Measurements from ENCODE around the gene ZNF687. TPM values are rescaled to one million over a fixed set of nuclear protein-coding genes. Genes with fewer than 3 reads are reported as not detected.
"Not testable (repeated sequence)": the region's sequence is repeated elsewhere in the genome, so short reads cannot be mapped to it uniquely, and the experiment has no call there.

The ZNF687 gene
- total RNA-seq, 1 experiment from 2014 or later = 23.9 TPM

DNA sequence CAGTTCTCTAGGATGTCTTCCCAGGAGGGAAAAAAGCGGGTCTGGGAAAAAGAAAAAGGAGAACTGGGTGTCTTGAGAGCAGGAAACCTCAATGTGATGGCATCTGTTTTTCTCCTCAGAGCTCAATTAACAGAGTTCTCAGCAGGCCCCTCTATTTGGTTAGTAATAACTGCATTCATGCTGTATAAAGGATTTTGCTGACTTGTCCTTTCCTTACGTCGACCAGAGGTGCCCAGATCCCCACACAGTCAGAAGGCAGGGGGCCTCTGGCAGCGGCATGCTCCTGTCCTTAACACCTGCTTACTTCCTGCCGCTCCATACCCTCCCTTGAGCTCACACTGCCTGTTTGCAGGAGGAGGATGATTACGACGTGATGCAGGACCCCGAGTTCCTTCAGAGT lies 15.3 kb upstream of the ZNF687 start:
- H3K36me3 Mint-ChIP-seq (ENCODE audit: insufficient read depth, unreplicated experiment) = peaks cover 78% of the 10 kb centered on the region
- POLR2A ChIA-PET = no interaction called here
- BruUV-seq (replicated peaks) = no TSS peak

GRCh38 chr1:151267760-151268159 lies 14.3 kb upstream of the ZNF687 start:
- H3K27ac Mint-ChIP-seq (ENCODE audit: unreplicated experiment) = no peak overlapping the region
- peaks cover 7% of the 10 kb centered on the region for H3K4me1 Mint-ChIP-seq (ENCODE audit: low read depth, unreplicated experiment)
- POLR2A ChIA-PET = no interaction called here
- Histone ChIP-seq H3K36me3 (ENCODE audit: control insufficient read depth, insufficient read depth, low read length) (no peaks in the 10 kb centered on the region; the same call in none of the 2 replicates), H3K9me3 (no peaks in the 10 kb centered on the region), H3K4me3 (ENCODE audit: low read depth, low read length) (no peak overlapping the region), H3K4me1 (peaks cover 7% of the 10 kb centered on the region; the same call in 1 of the 2 replicates), H3K27me3 (replicated peaks; ENCODE audit: control insufficient read depth, insufficient read depth, low read length) (no peaks in the 10 kb centered on the region)
- BruUV-seq (replicated peaks) = no TSS peak
- intact Hi-C loops (cut with micrococcal nuclease; ENCODE audit: unreplicated experiment) = no loop called here
- CTCF ChIA-PET = interaction anchor here (0.6 kb wide), 1 partner anchor 33 kb away, joined by 3 read pairs; no protein-coding TSS in a partner anchor
- DNase-seq = no peak
- H3K9me3 Mint-ChIP-seq (ENCODE audit: unreplicated experiment) = no peaks in the 10 kb centered on the region
- no peaks in the 10 kb centered on the region for H3K27me3 Mint-ChIP-seq (ENCODE audit: insufficient read depth, unreplicated experiment)
- no peak for TF ChIP-seq CTCF (IDR thresholded peaks at IDR 0.05; ENCODE audit: insufficient read depth in 1 of 2, low read depth in 1 of 2, low read length in 1 of 2, severe bottlenecking in 1 of 2, unreplicated experiment in 1 of 2)
- no peak overlapping the region for H3K4me3 Mint-ChIP-seq (ENCODE audit: unreplicated experiment)
- H3K36me3 Mint-ChIP-seq (ENCODE audit: insufficient read depth, unreplicated experiment) = peaks cover 75% of the 10 kb centered on the region

More for the DNA sequence above, 15.3 kb upstream of the ZNF687 start:
- no peaks in the 10 kb centered on the region for H3K27me3 Mint-ChIP-seq (ENCODE audit: insufficient read depth, unreplicated experiment)
- H3K4me3 Mint-ChIP-seq (ENCODE audit: unreplicated experiment) = no peak overlapping the region
- H3K4me3 ChIP-seq (ENCODE audit: low read depth, low read length) = no peak overlapping the region
- H3K9me3 ChIP-seq = no peaks in the 10 kb centered on the region
- H3K4me1 ChIP-seq = peaks cover 7% of the 10 kb centered on the region; the same call in 1 of the 2 replicates
- H3K36me3 ChIP-seq (ENCODE audit: control insufficient read depth, insufficient read depth, low read length) = no peaks in the 10 kb centered on the region; the same call in none of the 2 replicates
- H3K27ac Mint-ChIP-seq (ENCODE audit: unreplicated experiment) = no peak overlapping the region
- no peaks in the 10 kb centered on the region for H3K27me3 ChIP-seq (replicated peaks; ENCODE audit: control insufficient read depth, insufficient read depth, low read length)
- no peaks in the 10 kb centered on the region for H3K9me3 Mint-ChIP-seq (ENCODE audit: unreplicated experiment)
- intact Hi-C loops (cut with micrococcal nuclease; ENCODE audit: unreplicated experiment) = no loop called here
- CTCF ChIA-PET = interaction anchor here (0.6 kb wide), 1 partner anchor 78 kb away, joined by 3 read pairs; no protein-coding TSS in a partner anchor
- H3K4me1 Mint-ChIP-seq (ENCODE audit: low read depth, unreplicated experiment) = peaks cover 7% of the 10 kb centered on the region
- DNase-seq = no peak
- TF ChIP-seq CTCF (IDR thresholded peaks at IDR 0.05; ENCODE audit: insufficient read depth in 1 of 2, low read depth in 1 of 2, low read length in 1 of 2, severe bottlenecking in 1 of 2, unreplicated experiment in 1 of 2) = no peak

DNA sequence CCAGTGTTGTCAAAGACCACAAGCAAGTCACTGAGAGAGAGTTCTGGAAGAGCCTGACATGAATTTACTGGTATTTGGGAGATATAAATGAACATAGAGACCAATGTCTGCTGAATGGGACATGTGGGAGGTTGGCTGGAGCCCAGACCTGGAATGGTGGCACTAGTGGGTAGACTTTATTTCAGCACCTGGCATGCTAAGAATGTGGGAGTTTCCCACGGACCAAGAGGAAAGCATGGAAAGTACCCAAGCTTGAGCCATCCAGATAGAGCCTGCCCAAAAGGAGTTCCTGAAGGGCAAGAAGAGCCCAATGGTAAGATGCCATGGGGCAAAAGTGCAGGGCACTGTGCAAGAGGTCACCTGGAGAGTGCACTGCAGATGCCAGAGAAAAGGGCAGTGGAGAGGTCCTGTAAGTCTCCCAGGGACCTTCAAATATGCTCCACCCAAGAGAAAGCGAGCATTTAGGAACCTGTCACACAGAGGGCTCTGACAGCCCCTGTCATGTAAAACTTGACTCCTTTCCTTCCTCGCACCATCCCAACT lies 8.1 kb upstream of the ZNF687 start:
- no peaks in the 10 kb centered on the region for H3K27me3 Mint-ChIP-seq (ENCODE audit: insufficient read depth, unreplicated experiment)
- DNase-seq = no peak
- TF ChIP-seq CTCF (IDR thresholded peaks at IDR 0.05; ENCODE audit: insufficient read depth in 1 of 2, low read depth in 1 of 2, low read length in 1 of 2, severe bottlenecking in 1 of 2, unreplicated experiment in 1 of 2) = no peak
- no peak overlapping the region for H3K27ac Mint-ChIP-seq (ENCODE audit: unreplicated experiment)
- Histone ChIP-seq H3K27me3 (replicated peaks; ENCODE audit: control insufficient read depth, insufficient read depth, low read length) (no peaks in the 10 kb centered on the region), H3K4me1 (no peaks in the 10 kb centered on the region), H3K4me3 (ENCODE audit: low read depth, low read length) (no peak overlapping the region), H3K9me3 (no peaks in the 10 kb centered on the region), H3K36me3 (ENCODE audit: control insufficient read depth, insufficient read depth, low read length) (no peaks in the 10 kb centered on the region)
- intact Hi-C loops (cut with micrococcal nuclease; ENCODE audit: unreplicated experiment) = no loop called here
- CTCF ChIA-PET = no interaction called here
- BruUV-seq (replicated peaks) = no TSS peak
- H3K4me3 Mint-ChIP-seq (ENCODE audit: unreplicated experiment) = no peak overlapping the region
- POLR2A ChIA-PET = interaction anchor here (0.6 kb wide), 1 partner anchor 142 kb away, joined by 3 read pairs; no protein-coding TSS in a partner anchor
- peaks cover 24% of the 10 kb centered on the region for H3K36me3 Mint-ChIP-seq (ENCODE audit: insufficient read depth, unreplicated experiment)
- no peaks in the 10 kb centered on the region for H3K9me3 Mint-ChIP-seq (ENCODE audit: unreplicated experiment)
- H3K4me1 Mint-ChIP-seq (ENCODE audit: low read depth, unreplicated experiment) = no peaks in the 10 kb centered on the region

DNA sequence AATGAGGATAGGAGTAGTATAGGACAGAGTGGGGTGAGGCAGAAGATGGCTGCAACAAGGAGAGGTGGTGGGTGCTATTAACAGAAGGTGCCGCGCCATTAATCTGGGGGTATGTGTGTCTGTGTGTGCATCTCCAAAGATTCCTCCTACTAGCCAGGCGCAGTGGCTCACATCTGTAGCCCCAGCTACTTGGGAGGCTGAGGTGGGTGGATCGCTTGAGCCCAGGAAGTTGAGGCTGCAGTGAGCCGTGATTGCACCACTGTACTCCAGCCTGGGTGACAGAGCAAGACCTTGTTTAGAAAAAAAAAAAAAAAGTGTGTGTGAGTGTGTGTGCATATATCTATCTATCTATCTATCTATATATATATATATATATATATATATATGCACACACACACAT lies 6.8 kb upstream of the ZNF687 start:
- H3K4me3 Mint-ChIP-seq (ENCODE audit: unreplicated experiment); H3K27ac Mint-ChIP-seq (ENCODE audit: unreplicated experiment); BruUV-seq (replicated peaks); POLR2A ChIA-PET; H3K27me3 Mint-ChIP-seq (ENCODE audit: insufficient read depth, unreplicated experiment); H3K9me3 ChIP-seq; H3K27me3 ChIP-seq (replicated peaks; ENCODE audit: control insufficient read depth, insufficient read depth, low read length); H3K36me3 ChIP-seq (ENCODE audit: control insufficient read depth, insufficient read depth, low read length); DNase-seq; CTCF ChIA-PET; intact Hi-C loops (cut with micrococcal nuclease; ENCODE audit: unreplicated experiment); H3K9me3 Mint-ChIP-seq (ENCODE audit: unreplicated experiment); H3K4me3 ChIP-seq (ENCODE audit: low read depth, low read length); H3K4me1 Mint-ChIP-seq (ENCODE audit: low read depth, unreplicated experiment); H3K4me1 ChIP-seq: not testable (repeated sequence)
- H3K36me3 Mint-ChIP-seq (ENCODE audit: insufficient read depth, unreplicated experiment) = peaks cover 17% of the 10 kb centered on the region
